Measurements from ENCODE around the gene COPA. TPM values are rescaled to one million over a fixed set of nuclear protein-coding genes. Genes with fewer than 3 reads are reported as not detected.
A peak's percentile ranks its signal among the peaks of the same experiment; 100 is the strongest.

Gene COPA
- total and polyA plus RNA-seq, 7 donors = 53.8 to 96.3 (median 75.2) TPM

- Histone ChIP-seq H3K4me3 (peak overlapping the region; percentile 20), H3K9me3 (no peaks in the 10 kb centered on the region), H3K36me3 (ENCODE audit: insufficient read depth in 1 of 2, low read depth in 1 of 2) (peaks cover 0 to 26% of the 10 kb centered on the region in 2 donors), H3K27ac (peak overlapping the region; percentile 99), H3K4me1 (peaks cover 55% of the 10 kb centered on the region), H3K27me3 (ENCODE audit: insufficient read depth in 3 of 3, low read length in 2 of 3) (no peaks in the 10 kb centered on the region)
- 92 to 96% (median 94%) methylated on average over 6 of the region's 6 CpGs for WGBS, 3 donors
- no peak for TF ChIP-seq CTCF (IDR thresholded peaks at IDR 0.05)
- ATAC-seq (no peak), DNase-seq (no peak)
- intact Hi-C loops (cut with DNase I) = no loop called here
Observed at GRCh38 chr1:160257411-160258015, 85.5 kb downstream of the COPA start.

DNA sequence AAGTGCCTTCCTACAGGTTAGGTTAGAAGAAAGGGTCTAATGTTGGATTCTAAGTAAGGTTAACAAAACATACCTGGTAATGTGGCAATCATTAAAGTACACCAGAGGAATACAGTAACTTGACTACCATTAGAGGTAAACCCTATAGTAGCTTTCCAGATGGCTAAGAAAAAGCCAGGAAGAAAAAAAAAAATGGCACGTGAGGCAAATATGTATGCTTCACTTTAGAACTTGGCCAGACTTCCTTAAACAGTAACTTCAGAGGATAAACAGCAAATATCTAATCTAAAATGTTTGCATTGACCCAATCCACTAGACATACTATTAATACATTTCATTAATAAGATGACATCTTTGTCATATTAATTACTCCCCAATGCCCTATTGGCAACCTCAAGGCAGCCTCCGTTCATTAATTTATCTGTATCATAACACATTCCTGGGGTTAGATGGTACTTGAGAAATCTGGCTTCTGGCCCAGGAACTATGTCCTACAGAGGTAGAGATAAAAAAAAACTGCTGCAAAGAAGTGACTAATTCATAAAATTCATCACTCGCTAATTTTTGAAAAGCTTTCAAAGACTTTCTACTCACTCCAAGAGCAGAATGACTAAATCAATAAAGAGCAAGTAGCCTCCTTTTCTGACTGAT is 86.5 kb downstream of the COPA start:
- no peak for TF ChIP-seq CTCF (IDR thresholded peaks at IDR 0.05)
- Histone ChIP-seq H3K9me3 (no peaks in the 10 kb centered on the region), H3K4me3 (no peak overlapping the region), H3K36me3 (ENCODE audit: insufficient read depth in 1 of 2, low read depth in 1 of 2) (peaks cover 0 to 27% of the 10 kb centered on the region in 2 donors), H3K27ac (peak overlapping the region; percentile 44), H3K27me3 (ENCODE audit: insufficient read depth in 3 of 3, low read length in 2 of 3) (no peaks in the 10 kb centered on the region), H3K4me1 (peaks cover 60% of the 10 kb centered on the region)
- DNase-seq (no peak), ATAC-seq (no peak)
- intact Hi-C loops (cut with DNase I) = no loop called here
- 17 to 29% (median 20%) methylated on average over 3 of the region's 3 CpGs for WGBS, 3 donors

DNA sequence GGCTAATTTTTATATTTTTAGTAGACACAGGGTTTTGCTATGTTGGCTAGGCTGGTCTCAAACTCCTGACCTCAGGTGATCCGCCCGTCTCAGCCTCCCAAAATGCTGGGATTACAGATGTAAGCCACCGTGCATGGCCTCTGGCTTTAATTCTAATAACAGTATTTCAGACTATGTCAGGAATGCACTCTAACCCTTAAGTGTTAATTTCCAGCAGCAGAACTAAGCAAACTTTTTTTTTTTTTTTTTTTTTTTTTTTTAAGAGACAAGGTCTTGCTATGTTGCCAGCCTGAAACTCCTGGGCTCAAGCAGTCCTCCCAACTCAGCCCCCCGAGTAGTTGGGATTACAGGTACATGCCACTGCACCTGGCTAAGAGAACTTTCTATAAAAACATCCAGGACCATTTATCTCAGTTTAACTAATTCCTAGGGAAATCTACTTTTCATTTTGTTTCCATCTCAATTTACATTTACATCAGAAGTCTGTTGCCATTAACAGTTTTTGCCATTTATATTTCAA is 87.2 kb downstream of the COPA start:
- DNase-seq (no peak), ATAC-seq (no peak)
- no peaks in the 10 kb centered on the region for H3K27me3 ChIP-seq (ENCODE audit: insufficient read depth in 3 of 3, low read length in 2 of 3)
- WGBS, 3 donors = 49 to 62% (median 56%) methylated on average over 4 of the region's 4 CpGs
- H3K4me3 ChIP-seq = no peak overlapping the region
- H3K36me3 ChIP-seq (ENCODE audit: insufficient read depth in 1 of 2, low read depth in 1 of 2) = peaks cover 0 to 27% of the 10 kb centered on the region in 2 donors
- intact Hi-C loops (cut with DNase I) = no loop called here
- no peak for TF ChIP-seq CTCF (IDR thresholded peaks at IDR 0.05)
- H3K27ac ChIP-seq = no peak overlapping the region
- no peaks in the 10 kb centered on the region for H3K9me3 ChIP-seq
- peaks cover 61% of the 10 kb centered on the region for H3K4me1 ChIP-seq

DNA sequence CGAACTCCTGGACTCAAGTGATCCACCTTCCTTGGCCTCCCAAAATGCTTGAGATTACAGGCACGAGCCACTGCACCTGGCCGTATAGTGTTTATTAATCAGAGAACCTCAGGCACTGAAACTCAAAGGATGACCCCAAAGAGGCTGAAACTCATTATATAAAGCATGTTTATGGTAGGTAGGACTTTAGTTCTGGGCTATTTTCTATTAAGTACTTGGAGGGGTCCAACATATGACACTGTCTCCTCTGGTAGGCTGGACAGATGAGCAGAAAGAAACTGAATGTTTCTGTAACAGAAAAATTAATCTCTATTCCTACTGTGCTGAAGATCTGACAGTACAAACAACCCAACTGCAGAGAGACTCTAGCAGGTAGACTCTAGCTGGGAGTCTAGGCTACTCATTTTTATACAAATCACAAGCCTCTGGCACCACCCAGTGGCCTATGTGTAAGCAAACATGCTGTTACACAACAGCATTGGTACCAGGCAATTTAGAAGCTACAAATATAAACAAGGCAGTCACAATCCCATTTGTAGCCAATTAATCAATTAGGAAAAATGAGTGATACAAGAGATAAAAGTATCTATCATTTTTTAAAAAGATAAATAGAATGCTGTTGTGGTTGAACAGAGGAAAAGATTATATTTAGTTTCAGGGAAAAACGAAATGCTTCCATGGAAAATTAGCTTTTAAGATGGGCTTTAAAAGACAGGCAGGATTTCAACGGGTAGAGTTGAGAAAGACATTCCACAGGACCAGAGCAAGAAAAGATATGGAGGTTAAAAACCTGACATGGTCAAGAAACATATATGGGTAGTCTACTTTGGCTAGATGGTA is 91.1 kb downstream of the COPA start:
- 40 to 53% (median 43%) methylated on average over 5 of the region's 5 CpGs for WGBS, 3 donors

More for the DNA sequence above, 91.1 kb downstream of the COPA start:
- peak; percentile 80 for TF ChIP-seq CTCF (IDR thresholded peaks at IDR 0.05)
- peaks cover 0 to 36% of the 10 kb centered on the region in 2 donors for H3K36me3 ChIP-seq (ENCODE audit: insufficient read depth in 1 of 2, low read depth in 1 of 2)
- H3K9me3 ChIP-seq = no peaks in the 10 kb centered on the region
- peak; percentile 56 to 74 for DNase-seq
- H3K27ac ChIP-seq = peak overlapping the region; percentile 58
- intact Hi-C loops (cut with DNase I) = loop anchor here in 1 of 2 donors (2.0 kb wide), 3 partner anchors 39 to 151 kb away; no protein-coding TSS in a partner anchor
- no peaks in the 10 kb centered on the region for H3K27me3 ChIP-seq (ENCODE audit: insufficient read depth in 3 of 3, low read length in 2 of 3)
- peaks cover 45% of the 10 kb centered on the region for H3K4me1 ChIP-seq
- no peak overlapping the region for H3K4me3 ChIP-seq
- ATAC-seq = peak; percentile 93 to 94 (median 94)

Measured in psoas muscle (tissue), 8 donors.